Measurements from ENCODE around the gene RBM4. TPM values are rescaled to one million over a fixed set of nuclear protein-coding genes. Genes with fewer than 3 reads are reported as not detected.

RBM4 gene
- total RNA-seq, 1 donor from 2014 or later = 187 TPM

Other genes starting within 250 kb of the RBM4 start
- not detected for gene NPAS4, start 217.7 kb upstream of the RBM4 start, total RNA-seq (ENCODE audit: unreplicated experiment)
- 73.0 TPM for gene MRPL11, start 199.9 kb upstream of the RBM4 start, total RNA-seq (ENCODE audit: unreplicated experiment)
- gene PELI3, start 171.8 kb upstream of the RBM4 start, total RNA-seq (ENCODE audit: unreplicated experiment) = 2.0 TPM
- 41.3 TPM for gene DPP3, start 158.3 kb upstream of the RBM4 start, total RNA-seq (ENCODE audit: unreplicated experiment)
- 35.8 TPM for gene BBS1, start 128.1 kb upstream of the RBM4 start, total RNA-seq (ENCODE audit: unreplicated experiment)
- 10.3 TPM for gene ZDHHC24, start 92.7 kb upstream of the RBM4 start, total RNA-seq (ENCODE audit: unreplicated experiment)
- 0.21 TPM for gene ACTN3, start 91.8 kb upstream of the RBM4 start, total RNA-seq (ENCODE audit: unreplicated experiment)
- 9.2 TPM for gene CTSF, start 70.1 kb upstream of the RBM4 start, total RNA-seq (ENCODE audit: unreplicated experiment)
- 0.54 TPM for gene CCDC87, start 45.6 kb upstream of the RBM4 start, total RNA-seq (ENCODE audit: unreplicated experiment)
- 51.2 TPM for gene CCS, start 45.5 kb upstream of the RBM4 start, total RNA-seq (ENCODE audit: unreplicated experiment)
- gene RBM14, start 22.1 kb upstream of the RBM4 start, total RNA-seq (ENCODE audit: unreplicated experiment) = 84.2 TPM
- 29.3 TPM for gene RBM4B, start 39.2 kb downstream of the RBM4 start, total RNA-seq (ENCODE audit: unreplicated experiment)
- 17.1 TPM for gene SPTBN2, start 90.5 kb downstream of the RBM4 start, total RNA-seq (ENCODE audit: unreplicated experiment)
- 25.2 TPM for gene RCE1, start 204.7 kb downstream of the RBM4 start, total RNA-seq (ENCODE audit: unreplicated experiment)
- 21.4 TPM for gene LRFN4, start 218.4 kb downstream of the RBM4 start, total RNA-seq (ENCODE audit: unreplicated experiment)